A673 (cell line): ENCODE data around the gene APBA1. TPM values are rescaled to one million over a fixed set of nuclear protein-coding genes. Genes with fewer than 3 reads are reported as not detected.

ENCODE experiments used
- BruUV-seq: library from RNA; stranded (reverse); fragments of 400-500 nt; replicated peaks from 2 replicates; lab custom pipeline; 2021; lab: Mats Ljungman, UMichigan
- CTCF ChIA-PET: fragments of 300-600 bp; sonication (Branson Sonifier 250); formaldehyde crosslinking; loops from one replicate; lab custom pipeline; 2022; ENCODE audit warnings: antibody characterized with exemption; lab: Charles Lee
- POLR2A ChIA-PET: fragments of 300-600 bp; sonication (Branson Sonifier 250); formaldehyde crosslinking; loops from one replicate; lab custom pipeline; 2022; ENCODE audit warnings: antibody characterized with exemption; ENCODE audit not compliant: low non-redundant PET; lab: Charles Lee
- DNase-seq: peaks from one replicate; pipeline ENCODE4 v3.0.0-alpha.2; 2015; ENCODE audit warnings: low spot score
- H3K27ac ChIP-seq: fragments of 200-600 bp; sonication (generic); 2 replicates; pipeline ENCODE4 v1.5.1; 2016; ENCODE audit warnings: mixed run types, low read depth, mild to moderate bottlenecking, mixed read lengths, antibody characterized with exemption, low read length; ENCODE audit not compliant: poor library complexity, severe bottlenecking
- H3K27me3 ChIP-seq: fragments of 200-600 bp; sonication (generic); replicated peaks from 2 replicates; pipeline ENCODE4 v1.6.1; 2017; ENCODE audit warnings: mixed run types, low read depth, mild to moderate bottlenecking, mixed read lengths, antibody characterized with exemption, low read length; ENCODE audit not compliant: insufficient read depth, poor library complexity
- H3K36me3 ChIP-seq: fragments of 200-600 bp; sonication (generic); 2 replicates; pipeline ENCODE4 v1.6.1; 2016; ENCODE audit warnings: mixed run types, mild to moderate bottlenecking, mixed read lengths, antibody characterized with exemption, low read length; ENCODE audit not compliant: insufficient read depth, poor library complexity, severe bottlenecking
- H3K4me1 ChIP-seq: fragments of 200-600 bp; sonication (generic); 2 replicates; pipeline ENCODE4 v1.6.1; 2017; ENCODE audit warnings: mixed run types, mild to moderate bottlenecking, mixed read lengths, antibody characterized with exemption, low read length; ENCODE audit not compliant: insufficient read depth, poor library complexity, severe bottlenecking
- H3K4me3 ChIP-seq: fragments of 200-600 bp; sonication (generic); 2 replicates; pipeline ENCODE4 v1.5.1; 2016; ENCODE audit warnings: low read depth, mixed run types, mild to moderate bottlenecking, mixed read lengths, low read length; ENCODE audit not compliant: poor library complexity, severe bottlenecking
- H3K9me3 ChIP-seq: fragments of 200-600 bp; sonication (generic); 2 replicates; pipeline ENCODE4 v1.6.1; 2016; ENCODE audit warnings: mixed run types, low read depth, mild to moderate bottlenecking, mixed read lengths, antibody characterized with exemption, low read length; ENCODE audit not compliant: poor library complexity, severe bottlenecking
- EZH2 ChIP-seq: fragments of 200-600 bp; sonication (generic); IDR thresholded peaks from 2 replicates; pipeline ENCODE4 v1.6.1; 2017; ENCODE audit warnings: borderline replicate concordance, low read depth, mild to moderate bottlenecking, mixed read lengths, antibody characterized with exemption, low read length; ENCODE audit not compliant: poor library complexity, severe bottlenecking
- intact Hi-C: fragments of 100-400 bp; cut with micrococcal nuclease; formaldehyde crosslinking; loops from one replicate; pipeline ENCODE4 v1.10.0; 2022; ENCODE audit not compliant: unreplicated experiment
- total RNA-seq: library from RNA; stranded (reverse); gene quantifications from 2 replicates; pipeline ENCODE4 v1.2.3, GENCODE V29; 2021
- TF ChIP-seq, protein P1 (sequence below): fragments of 300-800, 200-600 bp; sonication (generic); conservative IDR thresholded peaks from 2 replicates; pipeline ENCODE4 v1.5.1; 2017; ENCODE audit warnings: low read depth, mild to moderate bottlenecking, antibody characterized with exemption, low read length, moderate library complexity, mixed read lengths

The APBA1 gene
- total RNA-seq, 1 experiment from 2014 or later = 0.13 TPM

DNA sequence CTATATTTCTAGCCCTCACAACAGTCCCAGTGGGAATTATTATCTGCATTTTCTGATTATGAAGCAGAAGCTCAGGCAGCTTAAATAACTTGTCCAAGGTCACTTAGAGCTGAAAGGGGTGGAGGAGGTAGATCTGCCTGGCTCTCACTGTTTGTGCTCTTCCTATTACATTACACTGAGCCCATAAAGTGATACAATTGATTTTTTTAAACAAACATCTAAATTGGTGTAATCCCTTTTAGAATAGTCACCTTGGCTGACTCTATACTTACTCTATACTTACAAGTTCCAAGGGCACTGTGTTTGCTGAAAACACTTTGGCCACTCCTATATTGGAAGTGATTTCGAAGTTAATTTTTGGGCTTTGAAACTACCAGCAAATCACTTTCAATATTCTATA is 144.7 kb downstream of the APBA1 start:
- no peak overlapping the region for H3K4me3 ChIP-seq
- H3K9me3 ChIP-seq = no peaks in the 10 kb centered on the region
- no peaks in the 10 kb centered on the region for H3K36me3 ChIP-seq
- no peak for DNase-seq
- intact Hi-C loops = no loop called here
- CTCF ChIA-PET = no interaction called here
- TF ChIP-seq EZH2 = no peak
- TF ChIP-seq, protein P1, sequence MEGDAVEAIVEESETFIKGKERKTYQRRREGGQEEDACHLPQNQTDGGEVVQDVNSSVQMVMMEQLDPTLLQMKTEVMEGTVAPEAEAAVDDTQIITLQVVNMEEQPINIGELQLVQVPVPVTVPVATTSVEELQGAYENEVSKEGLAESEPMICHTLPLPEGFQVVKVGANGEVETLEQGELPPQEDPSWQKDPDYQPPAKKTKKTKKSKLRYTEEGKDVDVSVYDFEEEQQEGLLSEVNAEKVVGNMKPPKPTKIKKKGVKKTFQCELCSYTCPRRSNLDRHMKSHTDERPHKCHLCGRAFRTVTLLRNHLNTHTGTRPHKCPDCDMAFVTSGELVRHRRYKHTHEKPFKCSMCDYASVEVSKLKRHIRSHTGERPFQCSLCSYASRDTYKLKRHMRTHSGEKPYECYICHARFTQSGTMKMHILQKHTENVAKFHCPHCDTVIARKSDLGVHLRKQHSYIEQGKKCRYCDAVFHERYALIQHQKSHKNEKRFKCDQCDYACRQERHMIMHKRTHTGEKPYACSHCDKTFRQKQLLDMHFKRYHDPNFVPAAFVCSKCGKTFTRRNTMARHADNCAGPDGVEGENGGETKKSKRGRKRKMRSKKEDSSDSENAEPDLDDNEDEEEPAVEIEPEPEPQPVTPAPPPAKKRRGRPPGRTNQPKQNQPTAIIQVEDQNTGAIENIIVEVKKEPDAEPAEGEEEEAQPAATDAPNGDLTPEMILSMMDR = no peak
- H3K27me3 ChIP-seq = peaks cover 18% of the 10 kb centered on the region
- POLR2A ChIA-PET = no interaction called here
- BruUV-seq = no TSS peak
- H3K4me1 ChIP-seq = no peaks in the 10 kb centered on the region
- no peak overlapping the region for H3K27ac ChIP-seq

DNA sequence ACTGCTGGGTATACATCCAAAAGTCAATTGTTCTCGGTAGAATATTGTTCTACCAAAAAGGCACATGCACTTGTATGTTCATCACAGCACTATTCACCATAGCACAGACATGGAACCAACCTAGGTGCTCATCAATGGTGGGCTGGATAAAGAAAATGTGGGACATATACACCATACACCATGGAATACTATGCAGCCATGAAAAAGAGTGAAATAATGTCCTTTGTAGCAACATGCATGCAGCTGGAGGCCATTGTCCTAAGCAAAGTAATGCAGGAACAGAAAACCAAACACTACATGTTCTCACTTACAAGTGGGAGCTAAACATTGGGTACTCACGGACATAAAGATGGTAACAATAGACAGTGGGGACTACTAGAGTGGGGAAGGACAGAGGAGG is 145.5 kb downstream of the APBA1 start:
- ChIA-PET POLR2A (no interaction called here), CTCF (no interaction called here)
- no peak for TF ChIP-seq EZH2
- TF ChIP-seq, protein P1 = no peak
- no peaks in the 10 kb centered on the region for H3K4me1 ChIP-seq
- BruUV-seq = no TSS peak
- no peaks in the 10 kb centered on the region for H3K36me3 ChIP-seq
- intact Hi-C loops = no loop called here
- no peaks in the 10 kb centered on the region for H3K9me3 ChIP-seq
- H3K27me3 ChIP-seq = peaks cover 18% of the 10 kb centered on the region
- no peak for DNase-seq
- no peak overlapping the region for H3K27ac ChIP-seq
- H3K4me3 ChIP-seq = no peak overlapping the region

DNA sequence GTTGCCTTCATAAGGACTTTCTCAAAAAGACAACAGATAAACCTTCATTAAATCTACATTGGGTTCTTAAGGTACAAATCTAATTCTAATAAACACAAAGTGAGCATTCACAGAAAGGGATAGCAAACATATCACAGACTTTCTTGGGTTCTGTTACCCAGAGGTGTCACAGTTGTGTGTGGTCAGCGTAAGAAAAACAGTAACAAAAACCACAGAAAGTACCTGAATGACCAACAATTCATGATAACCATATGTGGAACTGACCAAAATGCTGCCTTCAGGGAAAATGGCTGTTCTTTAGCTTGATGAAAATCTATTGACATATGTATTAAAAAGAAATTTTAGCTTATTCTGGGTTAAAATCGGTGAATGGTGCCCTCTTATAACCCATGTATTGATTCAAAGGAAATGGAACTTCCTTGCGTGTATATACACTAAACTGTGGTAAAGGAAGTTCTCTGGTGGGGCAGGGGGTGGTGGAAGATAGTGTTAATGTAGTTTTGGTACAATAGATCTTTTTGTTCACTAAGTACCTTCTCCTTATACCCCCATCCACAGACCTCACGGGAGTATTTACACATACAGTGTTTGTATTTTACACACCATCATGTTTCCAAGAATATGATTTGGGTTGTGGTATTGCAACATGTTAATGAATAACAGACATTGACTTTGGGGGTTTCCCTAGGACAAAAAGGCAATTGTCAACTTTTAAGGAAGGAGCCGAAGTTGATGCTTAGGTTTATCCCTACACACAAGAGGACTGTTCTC is 152.5 kb downstream of the APBA1 start:
- no peaks in the 10 kb centered on the region for H3K9me3 ChIP-seq

More for the DNA sequence above, 152.5 kb downstream of the APBA1 start:
- POLR2A ChIA-PET = no interaction called here
- Histone ChIP-seq H3K4me3 (no peak overlapping the region), H3K4me1 (no peaks in the 10 kb centered on the region), H3K36me3 (no peaks in the 10 kb centered on the region), H3K27ac (no peak overlapping the region), H3K27me3 (peaks cover 25% of the 10 kb centered on the region)
- no peak for DNase-seq
- BruUV-seq = no TSS peak
- intact Hi-C loops = no loop called here
- CTCF ChIA-PET = no interaction called here
- TF ChIP-seq, protein P1 = no peak
- TF ChIP-seq EZH2 = no peak
